Tongue (tissue), 3 donors: ENCODE data around the gene COL23A1. TPM values are rescaled to one million over a fixed set of nuclear protein-coding genes. Genes with fewer than 3 reads are reported as not detected.
"Not testable (repeated sequence)": the region's sequence is repeated elsewhere in the genome, so short reads cannot be mapped to it uniquely, and the experiment has no call there.

ENCODE experiments used
- DNase-seq: peaks from one replicate; pipeline ENCODE4 v3.0.0-alpha.2; 2015
- small RNA-seq: library from RNA; depleted of rRNA; stranded (forward); fragments of <200 nt; gene quantifications from one replicate; pipeline ENCODE3, GENCODE V24; 2014; ENCODE audit warnings: low replicate concordance
- total RNA-seq: library from RNA; depleted of rRNA; stranded (reverse); fragments of >200 nt; gene quantifications from one replicate; pipeline ENCODE4 v1.2.3, GENCODE V29; 2014

COL23A1 gene
- total RNA-seq, 1 donor from 2014 or later, result 5.4 TPM

GRCh38 chr5:178204182-178204934 lies 385.8 kb downstream of the COL23A1 start, which contains the start of gene HNRNPAB:
Gene HNRNPAB (plus strand): TSS chr5:178204533. CDS start chr5:178204838, 305 bp downstream.
- peak; percentile 99 for DNase-seq

- DNase-seq, result no peak
Measured at GRCh38 chr5:178203670-178204181, 386.5 kb downstream of the COL23A1 start.

GRCh38 chr5:178202541-178202940 lies 387.7 kb downstream of the COL23A1 start:
- DNase-seq, result no peak

GRCh38 chr5:178201927-178202235 lies 388.3 kb downstream of the COL23A1 start:
- DNase-seq, result no peak

- no peak for DNase-seq
Measured at GRCh38 chr5:178201221-178201926, 388.8 kb downstream of the COL23A1 start.

GRCh38 chr5:178199581-178200434 lies 390.4 kb downstream of the COL23A1 start:
- peak; percentile 49 for DNase-seq

- DNase-seq, result no peak
Measured at GRCh38 chr5:178198706-178199105, 391.5 kb downstream of the COL23A1 start.

GRCh38 chr5:178198151-178198550 lies 392.0 kb downstream of the COL23A1 start:
- DNase-seq, result not testable (repeated sequence)

GRCh38 chr5:178196986-178197385 lies 393.2 kb downstream of the COL23A1 start:
- no peak for DNase-seq

GRCh38 chr5:178196281-178196812 lies 393.8 kb downstream of the COL23A1 start:
- no peak for DNase-seq

GRCh38 chr5:178194026-178194425 lies 396.2 kb downstream of the COL23A1 start:
- no peak for DNase-seq

- DNase-seq, result no peak
Measured at GRCh38 chr5:178193251-178193809, 396.9 kb downstream of the COL23A1 start.

- no peak for DNase-seq
Measured at GRCh38 chr5:178192787-178193186, 397.4 kb downstream of the COL23A1 start.

- DNase-seq, result no peak
Measured at GRCh38 chr5:178192244-178192643, 397.9 kb downstream of the COL23A1 start.

GRCh38 chr5:178191661-178192060 lies 398.5 kb downstream of the COL23A1 start:
- DNase-seq, result no peak

GRCh38 chr5:178189433-178189832 lies 400.8 kb downstream of the COL23A1 start:
- no peak for DNase-seq

Small RNAs within 50 kb of the gene (small RNA-seq; reads per million reads assigned to genes)
- gene RN7SKP70 (not detected), gene RN7SL646P (not detected)

Other genes with a start within 250 kb of the COL23A1 start
- gene CLK4, start 36.7 kb upstream of the COL23A1 start, total RNA-seq, result 45.3 TPM
- gene ZNF354A, start 140.3 kb upstream of the COL23A1 start, total RNA-seq, result 9.0 TPM